H9 (cell line): ENCODE results near the gene CAVIN2. TPM values are rescaled to one million over a fixed set of nuclear protein-coding genes. Genes with fewer than 3 reads are reported as not detected.

Experiments
- DNase-seq: peaks from one replicate; pipeline ENCODE4 v3.0.0-alpha.2; 2017
- H2AFZ ChIP-seq: one replicate; pipeline ENCODE4 v1.6.1; 2013; ENCODE audit warnings: mild to moderate bottlenecking, low read length, control low read depth, moderate library complexity
- H2AK5ac ChIP-seq: 2 replicates; pipeline ENCODE4 v1.6.1; 2013; ENCODE audit warnings: low read length, control low read depth, mixed read lengths; ENCODE audit not compliant: insufficient read length
- H2BK120ac ChIP-seq: one replicate; pipeline ENCODE4 v1.6.1; 2013; ENCODE audit warnings: low read depth, mild to moderate bottlenecking, low read length, control low read depth, inconsistent platforms; ENCODE audit not compliant: poor library complexity, severe bottlenecking
- H2BK12ac ChIP-seq: 2 replicates; pipeline ENCODE4 v1.6.1; 2013; ENCODE audit warnings: low read length, control low read depth, mixed read lengths, low read depth; ENCODE audit not compliant: insufficient read length
- H2BK15ac ChIP-seq: 2 replicates; pipeline ENCODE4 v1.6.1; 2013; ENCODE audit warnings: low read depth, low read length, control low read depth
- H2BK20ac ChIP-seq: one replicate; pipeline ENCODE4 v1.6.1; 2013; ENCODE audit warnings: low read depth, mild to moderate bottlenecking, low read length, control low read depth, inconsistent platforms; ENCODE audit not compliant: poor library complexity, severe bottlenecking
- H2BK5ac ChIP-seq: 2 replicates; pipeline ENCODE4 v1.6.1; 2013; ENCODE audit warnings: low read length, control low read depth, mixed read lengths; ENCODE audit not compliant: insufficient read length
- H3K14ac ChIP-seq: 2 replicates; pipeline ENCODE4 v1.6.1; 2013; ENCODE audit warnings: low read length, control low read depth; ENCODE audit not compliant: insufficient read depth
- H3K18ac ChIP-seq: 2 replicates; pipeline ENCODE4 v1.6.1; 2013; ENCODE audit warnings: low read depth, mild to moderate bottlenecking, mixed read lengths, low read length, control low read depth; ENCODE audit not compliant: insufficient read length
- H3K23ac ChIP-seq: 2 replicates; pipeline ENCODE4 v1.6.1; 2013; ENCODE audit warnings: low read length, control low read depth, mixed read lengths, low read depth; ENCODE audit not compliant: insufficient read length
- H3K23me2 ChIP-seq: 2 replicates; pipeline ENCODE4 v1.6.1; 2013; ENCODE audit warnings: low read depth, mild to moderate bottlenecking, mixed read lengths, low read length, control low read depth; ENCODE audit not compliant: insufficient read length, poor library complexity, severe bottlenecking
- H3K27ac ChIP-seq: 2 replicates; pipeline ENCODE4 v1.5.1; 2013; ENCODE audit warnings: low read length, control low read depth, mixed read lengths, low read depth; ENCODE audit not compliant: insufficient read length
- H3K27me3 ChIP-seq: 2 replicates; pipeline ENCODE4 v1.6.1; 2013; ENCODE audit warnings: low read length, control low read depth, inconsistent platforms; ENCODE audit not compliant: insufficient read depth
- H3K4ac ChIP-seq: 2 replicates; pipeline ENCODE4 v1.6.1; 2013; ENCODE audit warnings: low read depth, mild to moderate bottlenecking, control low read depth, inconsistent platforms, low read length, moderate library complexity
- H3K4me1 ChIP-seq: 2 replicates; pipeline ENCODE4 v1.6.1; 2013; ENCODE audit warnings: low read length, control low read depth, inconsistent platforms; ENCODE audit not compliant: insufficient read depth
- H3K4me2 ChIP-seq: 2 replicates; pipeline ENCODE4 v1.6.1; 2013; ENCODE audit warnings: low read length, control low read depth, mixed read lengths; ENCODE audit not compliant: insufficient read length, insufficient read depth
- H3K56ac ChIP-seq: 2 replicates; pipeline ENCODE4 v1.6.1; 2013; ENCODE audit warnings: low read depth, mild to moderate bottlenecking, mixed read lengths, low read length, control low read depth; ENCODE audit not compliant: insufficient read length
- H3K79me1 ChIP-seq: 2 replicates; pipeline ENCODE4 v1.6.1; 2013; ENCODE audit warnings: low read depth, mild to moderate bottlenecking, moderate library complexity, low read length, control low read depth, inconsistent platforms; ENCODE audit not compliant: insufficient read depth, poor library complexity, severe bottlenecking
- H3K79me2 ChIP-seq: 2 replicates; pipeline ENCODE4 v1.6.1; 2013; ENCODE audit warnings: low read length, control low read depth, inconsistent platforms; ENCODE audit not compliant: insufficient read depth
- H3K9ac ChIP-seq: 2 replicates; pipeline ENCODE4 v1.6.1; 2013; ENCODE audit warnings: low read length, control low read depth, mixed read lengths; ENCODE audit not compliant: insufficient read length; ENCODE audit errors: extremely low read depth
- H3K9me3 ChIP-seq: one replicate; pipeline ENCODE4 v1.6.1; 2013; ENCODE audit warnings: low read depth, low read length, inconsistent platforms; ENCODE audit not compliant: control insufficient read depth
- H3T11ph ChIP-seq: one replicate; pipeline ENCODE4 v1.6.1; 2013; ENCODE audit warnings: mild to moderate bottlenecking, low read length, control low read depth, inconsistent platforms
- H4K20me1 ChIP-seq: one replicate; pipeline ENCODE4 v1.6.1; 2013; ENCODE audit not compliant: control insufficient read depth, insufficient read length, insufficient read depth
- H4K5ac ChIP-seq: 2 replicates; pipeline ENCODE4 v1.6.1; 2013; ENCODE audit warnings: low read depth, mild to moderate bottlenecking, mixed read lengths, low read length, control low read depth; ENCODE audit not compliant: insufficient read length
- H4K8ac ChIP-seq: replicated peaks from 2 replicates; pipeline ENCODE4 v1.6.1; 2013; ENCODE audit warnings: low read length, control low read depth, mixed read lengths, low read depth; ENCODE audit not compliant: insufficient read length
- H4K91ac ChIP-seq: 2 replicates; pipeline ENCODE4 v1.6.1; 2013; ENCODE audit warnings: low read depth, mild to moderate bottlenecking, moderate library complexity, mixed read lengths, low read length, control low read depth; ENCODE audit not compliant: insufficient read length
- H3K27ac Mint-ChIP-seq, 3 experiments: 2 replicates in 2 of 3; 3 replicates in 1 of 3; pipeline ENCODE4 v1.8.0; 2020 to 2021; ENCODE audit warnings: mixed read lengths in 3 of 3, mild to moderate bottlenecking in 1 of 3, moderate library complexity in 1 of 3
- H3K27me3 Mint-ChIP-seq: 2 replicates; pipeline ENCODE4 v1.8.0; 2021; ENCODE audit warnings: low read depth, mild to moderate bottlenecking, moderate library complexity, mixed read lengths
- H3K36me3 Mint-ChIP-seq, 3 experiments: 2 replicates in 2 of 3; 3 replicates in 1 of 3; pipeline ENCODE4 v1.8.0; 2020 to 2021; ENCODE audit warnings: low read depth in 3 of 3, mixed read lengths in 3 of 3; ENCODE audit not compliant: insufficient read depth in 1 of 3
- H3K4me1 Mint-ChIP-seq, 2 experiments: 2 replicates each; pipeline ENCODE4 v1.8.0; 2020; ENCODE audit warnings: mixed read lengths in 2 of 2
- H3K4me3 Mint-ChIP-seq, 2 experiments: 2 replicates in 1 of 2; 3 replicates in 1 of 2; pipeline ENCODE4 v1.8.0; 2020 to 2021; ENCODE audit warnings: mild to moderate bottlenecking in 2 of 2, mixed read lengths in 2 of 2, moderate library complexity in 1 of 2
- H3K9me3 Mint-ChIP-seq, 2 experiments: 2 replicates in 1 of 2; 3 replicates in 1 of 2; pipeline ENCODE4 v1.8.0; 2020; ENCODE audit warnings: mild to moderate bottlenecking in 2 of 2, mixed read lengths in 2 of 2, moderate library complexity in 1 of 2
- WGBS: extraction: QIAGEN DNeasy Blood & Tissue Kit; methylation state at CpG from one replicate; pipeline ENCODE4 v1.1.7; 2013; ENCODE audit warnings: missing lambda C conversion rate, low lambda C conversion rate, mixed read lengths; ENCODE audit not compliant: insufficient read length; ENCODE audit errors: extremely low coverage; 5-methylcytosine and 5-hydroxymethylcytosine counted together
- total RNA-seq: library from RNA; stranded (reverse); gene quantifications from 2 replicates; pipeline ENCODE4 v1.2.1, GENCODE V29; 2021
- TF ChIP-seq, protein P1 (sequence below): fragments of 200-600 bp; sonication (generic); conservative IDR thresholded peaks from 3 replicates; pipeline ENCODE4 v1.8.0; 2021; ENCODE audit warnings: antibody characterized with exemption, mild to moderate bottlenecking

Gene CAVIN2
- total RNA-seq, 1 experiment from 2014 or later: not detected

DNA sequence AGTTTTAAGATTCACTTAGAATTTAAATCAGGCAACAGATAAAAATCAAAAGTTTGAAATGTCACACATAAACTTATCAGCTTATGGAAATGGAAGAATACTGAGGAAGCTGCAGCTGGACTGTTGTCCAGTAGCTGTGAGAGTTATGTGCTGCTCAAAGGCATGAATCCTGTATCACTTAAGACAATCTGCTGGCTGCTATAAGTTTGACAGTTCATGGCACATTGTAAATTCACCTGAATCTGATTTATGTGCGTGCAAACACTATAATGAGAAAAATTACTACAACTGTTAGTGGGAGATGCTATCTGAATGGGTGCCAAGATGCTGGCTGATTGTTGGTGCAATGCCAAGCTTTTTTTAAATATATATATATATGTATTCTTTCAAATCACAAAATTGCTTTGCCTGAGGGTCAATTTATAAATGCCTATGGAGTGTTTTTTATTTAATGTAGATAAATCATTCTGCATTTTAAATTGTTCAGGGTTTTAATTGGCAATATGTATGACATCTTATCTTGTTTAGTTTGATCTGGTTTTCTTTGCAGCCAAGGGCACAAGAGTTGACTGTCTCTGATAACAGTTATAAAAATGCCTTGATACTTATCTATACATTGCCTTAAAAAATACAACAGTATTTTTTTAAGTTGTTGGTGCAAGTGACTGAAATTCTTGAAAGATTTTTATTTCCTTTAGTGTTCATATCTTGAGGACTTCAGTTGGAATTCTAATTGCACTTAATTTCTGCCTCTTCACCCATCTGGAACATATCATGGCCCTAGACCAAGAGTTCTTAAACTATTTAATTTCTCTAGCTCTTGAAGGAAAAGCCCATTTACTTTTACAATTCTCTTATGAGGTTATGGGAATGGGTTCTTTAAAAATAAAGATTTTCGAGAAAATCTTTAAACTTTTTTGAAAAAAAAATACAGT, 48.7 kb downstream of the CAVIN2 start:
- H2AK5ac ChIP-seq: no peak overlapping the region
- no peak overlapping the region for H2BK15ac ChIP-seq
- H3K4ac ChIP-seq: no peak overlapping the region
- no peak overlapping the region for H3K56ac ChIP-seq
- no peak overlapping the region for H4K91ac ChIP-seq
- peaks cover 0 to under 1% of the 10 kb centered on the region in 2 experiments; a peak in 3 of 5 replicates for H3K9me3 Mint-ChIP-seq
- no peak overlapping the region for H3K18ac ChIP-seq
- no peak overlapping the region for H3K4me2 ChIP-seq
- H3K9ac ChIP-seq: no peak overlapping the region
- H2BK12ac ChIP-seq: no peak overlapping the region
- no peaks in the 10 kb centered on the region for H3K23me2 ChIP-seq
- no peaks in the 10 kb centered on the region for H3K79me1 ChIP-seq
- no peak overlapping the region for H3K4me3 Mint-ChIP-seq
- no peak overlapping the region for H4K5ac ChIP-seq
- no peak overlapping the region for H3K27ac ChIP-seq
- no peak overlapping the region for H3K14ac ChIP-seq
- H2BK5ac ChIP-seq: no peak overlapping the region
- no peaks in the 10 kb centered on the region for H3K27me3 Mint-ChIP-seq
- H3K4me1 Mint-ChIP-seq: no peaks in the 10 kb centered on the region
- no peak overlapping the region for H2BK120ac ChIP-seq
- H3K23ac ChIP-seq: no peak overlapping the region
- H4K20me1 ChIP-seq: no peaks in the 10 kb centered on the region
- H3K36me3 Mint-ChIP-seq: peaks cover 0 to under 1% (median 0%) of the 10 kb centered on the region in 3 experiments; a peak in 1 of 7 replicates
- TF ChIP-seq, protein P1, sequence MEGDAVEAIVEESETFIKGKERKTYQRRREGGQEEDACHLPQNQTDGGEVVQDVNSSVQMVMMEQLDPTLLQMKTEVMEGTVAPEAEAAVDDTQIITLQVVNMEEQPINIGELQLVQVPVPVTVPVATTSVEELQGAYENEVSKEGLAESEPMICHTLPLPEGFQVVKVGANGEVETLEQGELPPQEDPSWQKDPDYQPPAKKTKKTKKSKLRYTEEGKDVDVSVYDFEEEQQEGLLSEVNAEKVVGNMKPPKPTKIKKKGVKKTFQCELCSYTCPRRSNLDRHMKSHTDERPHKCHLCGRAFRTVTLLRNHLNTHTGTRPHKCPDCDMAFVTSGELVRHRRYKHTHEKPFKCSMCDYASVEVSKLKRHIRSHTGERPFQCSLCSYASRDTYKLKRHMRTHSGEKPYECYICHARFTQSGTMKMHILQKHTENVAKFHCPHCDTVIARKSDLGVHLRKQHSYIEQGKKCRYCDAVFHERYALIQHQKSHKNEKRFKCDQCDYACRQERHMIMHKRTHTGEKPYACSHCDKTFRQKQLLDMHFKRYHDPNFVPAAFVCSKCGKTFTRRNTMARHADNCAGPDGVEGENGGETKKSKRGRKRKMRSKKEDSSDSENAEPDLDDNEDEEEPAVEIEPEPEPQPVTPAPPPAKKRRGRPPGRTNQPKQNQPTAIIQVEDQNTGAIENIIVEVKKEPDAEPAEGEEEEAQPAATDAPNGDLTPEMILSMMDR: no peak
- no peak overlapping the region for H3T11ph ChIP-seq
- no peak overlapping the region for H2AFZ ChIP-seq
- WGBS: no CpG with 5 or more reads among the region's 2 CpGs
- no peak overlapping the region for H2BK20ac ChIP-seq
- H4K8ac ChIP-seq: no peak overlapping the region
- no peaks in the 10 kb centered on the region for H3K9me3 ChIP-seq
- H3K79me2 ChIP-seq: no peaks in the 10 kb centered on the region
- no peak for DNase-seq
- no peak overlapping the region for H3K27ac Mint-ChIP-seq
- no peaks in the 10 kb centered on the region for H3K27me3 ChIP-seq
- no peaks in the 10 kb centered on the region for H3K4me1 ChIP-seq
